Measurements from ENCODE around the gene POLR1E. TPM values are rescaled to one million over a fixed set of nuclear protein-coding genes. Genes with fewer than 3 reads are reported as not detected.

Gene POLR1E
- total and polyA plus RNA-seq, 4 donors: 4.9 to 25.5 (median 14.4) TPM

GRCh38 chr9:37497320-37497719 is 11.6 kb downstream of the POLR1E start:
- Histone ChIP-seq H3K4me3 (ENCODE audit: low read depth in 1 of 3, low read length in 3 of 3) (no peak overlapping the region), H3K27ac (ENCODE audit: low read depth in 1 of 2, low read length in 2 of 2) (no peak overlapping the region), H3K9me3 (ENCODE audit: control insufficient read depth in 4 of 4, low read length in 3 of 4) (no peaks in the 10 kb centered on the region), H3K9ac (ENCODE audit: low read depth in 1 of 2, low read length in 2 of 2) (no peak overlapping the region), H3K27me3 (ENCODE audit: control insufficient read depth in 4 of 4, insufficient read depth in 4 of 4, low read length in 3 of 4) (no peaks in the 10 kb centered on the region), H3K36me3 (ENCODE audit: control insufficient read depth in 4 of 4, insufficient read depth in 3 of 4, low read depth in 1 of 4, low read length in 3 of 4) (peaks cover 12 to 73% (median 69%) of the 10 kb centered on the region in 4 donors), H3K4me1 (ENCODE audit: control insufficient read depth in 4 of 4, insufficient read depth in 4 of 4, low read length in 3 of 4) (peaks cover 2 to 17% (median 10%) of the 10 kb centered on the region in 4 donors)
- no peak for DNase-seq (ENCODE audit: low spot score)
- WGBS: 95% methylated on average over 3 of the region's 3 CpGs
- TF ChIP-seq HNF4A (conservative IDR thresholded peaks at IDR 0.05) (peak in 1 of 2 donors; percentile 7), RXRA (IDR thresholded peaks at IDR 0.05) (no peak)

GRCh38 chr9:37498457-37498856 is 12.7 kb downstream of the POLR1E start:
- Histone ChIP-seq H3K27ac (ENCODE audit: low read depth in 1 of 2, low read length in 2 of 2) (no peak overlapping the region), H3K9me3 (ENCODE audit: control insufficient read depth in 4 of 4, low read length in 3 of 4) (no peaks in the 10 kb centered on the region), H3K4me3 (ENCODE audit: low read depth in 1 of 3, low read length in 3 of 3) (no peak overlapping the region), H3K9ac (ENCODE audit: low read depth in 1 of 2, low read length in 2 of 2) (no peak overlapping the region), H3K27me3 (ENCODE audit: control insufficient read depth in 4 of 4, insufficient read depth in 4 of 4, low read length in 3 of 4) (no peaks in the 10 kb centered on the region), H3K36me3 (ENCODE audit: control insufficient read depth in 4 of 4, insufficient read depth in 3 of 4, low read depth in 1 of 4, low read length in 3 of 4) (peaks cover 7 to 70% (median 64%) of the 10 kb centered on the region in 4 donors), H3K4me1 (ENCODE audit: control insufficient read depth in 4 of 4, insufficient read depth in 4 of 4, low read length in 3 of 4) (peaks cover 4 to 28% (median 15%) of the 10 kb centered on the region in 4 donors)
- 90% methylated on average over 3 of the region's 3 CpGs for WGBS
- no peak for DNase-seq (ENCODE audit: low spot score)
- TF ChIP-seq, protein P1, sequence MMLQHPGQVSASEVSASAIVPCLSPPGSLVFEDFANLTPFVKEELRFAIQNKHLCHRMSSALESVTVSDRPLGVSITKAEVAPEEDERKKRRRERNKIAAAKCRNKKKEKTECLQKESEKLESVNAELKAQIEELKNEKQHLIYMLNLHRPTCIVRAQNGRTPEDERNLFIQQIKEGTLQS (IDR thresholded peaks at IDR 0.05): no peak
- no peak for TF ChIP-seq MAX (IDR thresholded peaks at IDR 0.05)
- TF ChIP-seq HNF4A (conservative IDR thresholded peaks at IDR 0.05): no peak
- TF ChIP-seq YY1 (IDR thresholded peaks at IDR 0.05): no peak
- no peak for TF ChIP-seq NR2F2 (IDR thresholded peaks at IDR 0.05)
- no peak for TF ChIP-seq ZBTB33 (IDR thresholded peaks at IDR 0.05)
- no peak for TF ChIP-seq EGR1 (IDR thresholded peaks at IDR 0.05; ENCODE audit: low read depth in 2 of 2)
- TF ChIP-seq RXRA (IDR thresholded peaks at IDR 0.05): no peak
- TF ChIP-seq TAF1 (conservative IDR thresholded peaks at IDR 0.05): no peak
- no peak for TF ChIP-seq REST (IDR thresholded peaks at IDR 0.05)

GRCh38 chr9:37499297-37499696 is 13.5 kb downstream of the POLR1E start:
- no peak overlapping the region for H3K9ac ChIP-seq (ENCODE audit: low read depth in 1 of 2, low read length in 2 of 2)
- H3K36me3 ChIP-seq (ENCODE audit: control insufficient read depth in 4 of 4, insufficient read depth in 3 of 4, low read depth in 1 of 4, low read length in 3 of 4): peaks cover 6 to 69% (median 57%) of the 10 kb centered on the region in 4 donors
- 94% methylated on average over 6 of the region's 6 CpGs for WGBS
- TF ChIP-seq HNF4A (conservative IDR thresholded peaks at IDR 0.05) (no peak), FOXA1 (IDR thresholded peaks at IDR 0.05) (no peak), YY1 (IDR thresholded peaks at IDR 0.05) (no peak), EGR1 (IDR thresholded peaks at IDR 0.05; ENCODE audit: low read depth in 2 of 2) (no peak)
- TF ChIP-seq, protein P1 (IDR thresholded peaks at IDR 0.05): no peak
- no peak overlapping the region for H3K27ac ChIP-seq (ENCODE audit: low read depth in 1 of 2, low read length in 2 of 2)
- no peaks in the 10 kb centered on the region for H3K9me3 ChIP-seq (ENCODE audit: control insufficient read depth in 4 of 4, low read length in 3 of 4)
- no peak overlapping the region for H3K4me3 ChIP-seq (ENCODE audit: low read depth in 1 of 3, low read length in 3 of 3)
- no peak for DNase-seq (ENCODE audit: low spot score)
- no peaks in the 10 kb centered on the region for H3K27me3 ChIP-seq (ENCODE audit: control insufficient read depth in 4 of 4, insufficient read depth in 4 of 4, low read length in 3 of 4)
- peaks cover 5 to 28% (median 15%) of the 10 kb centered on the region in 4 donors for H3K4me1 ChIP-seq (ENCODE audit: control insufficient read depth in 4 of 4, insufficient read depth in 4 of 4, low read length in 3 of 4)
